OCI-LY1 (cell line): ENCODE measurements around the gene ZEB1.

Experiments used
- H2AFZ ChIP-seq: fragments of 200-600 bp; sonication (generic), shearing (Covaris generic); 2 replicates; pipeline ENCODE4 v1.6.0; 2014; ENCODE audit warnings: antibody characterized with exemption, mild to moderate bottlenecking, low read length
- H3F3A ChIP-seq: fragments of 200-600 bp; sonication (generic), shearing (Covaris generic); 2 replicates; pipeline ENCODE4 v1.6.0; 2014; ENCODE audit warnings: mild to moderate bottlenecking, antibody characterized with exemption, low read length, moderate library complexity; ENCODE audit not compliant: insufficient read depth
- H3K27ac ChIP-seq: fragments of 200-600 bp; sonication (generic); 2 replicates; pipeline ENCODE4 v1.5.1; 2014; ENCODE audit warnings: low read length, mixed run types, mild to moderate bottlenecking, low read depth; ENCODE audit not compliant: poor library complexity, severe bottlenecking
- H3K27me3 ChIP-seq: fragments of 200-600 bp; sonication (generic); 2 replicates; pipeline ENCODE4 v1.6.0; 2014; ENCODE audit warnings: antibody characterized with exemption, mild to moderate bottlenecking, low read length, moderate library complexity; ENCODE audit not compliant: insufficient read depth
- H3K36me3 ChIP-seq: fragments of 200-600 bp; sonication (generic); 2 replicates; pipeline ENCODE4 v1.6.1; 2014; ENCODE audit warnings: mild to moderate bottlenecking, antibody characterized with exemption, low read length, moderate library complexity, mixed read lengths; ENCODE audit not compliant: insufficient read depth
- H3K4me1 ChIP-seq: fragments of 200-600 bp; sonication (generic); 2 replicates; pipeline ENCODE4 v1.5.1; 2014; ENCODE audit warnings: mild to moderate bottlenecking, low read length, moderate library complexity; ENCODE audit not compliant: insufficient read depth, severe bottlenecking
- H3K4me2 ChIP-seq: fragments of 200-600 bp; sonication (generic), shearing (Covaris generic); 2 replicates; pipeline ENCODE4 v1.6.1; 2014; ENCODE audit warnings: low read length
- H3K4me3 ChIP-seq: fragments of 200-600 bp; sonication (generic); 2 replicates; pipeline ENCODE4 v1.5.1; 2014; ENCODE audit warnings: low read length, low read depth, mild to moderate bottlenecking, mixed read lengths; ENCODE audit not compliant: poor library complexity, severe bottlenecking
- H3K79me2 ChIP-seq: fragments of 200-600 bp; shearing (Covaris generic); 2 replicates; pipeline ENCODE4 v1.6.1; 2016; ENCODE audit warnings: mixed run types, low read length, mixed read lengths; ENCODE audit not compliant: insufficient read depth
- H3K9ac ChIP-seq: fragments of 200-600 bp; sonication (generic), shearing (Covaris generic); 2 replicates; pipeline ENCODE4 v1.6.1; 2014; ENCODE audit warnings: mild to moderate bottlenecking, low read length, mixed read lengths
- H3K9me2 ChIP-seq: fragments of 200-600 bp; sonication (generic), shearing (Covaris generic); 2 replicates; pipeline ENCODE4 v1.6.1; 2014; ENCODE audit warnings: low read depth, mild to moderate bottlenecking, low read length, mixed read lengths
- H3K9me3 ChIP-seq: fragments of 200-600 bp; shearing (Covaris generic); 2 replicates; pipeline ENCODE4 v1.6.1; 2014; ENCODE audit warnings: low read length, mixed read lengths
- H4K20me1 ChIP-seq: fragments of 200-600 bp; sonication (generic), shearing (Covaris generic); 2 replicates; pipeline ENCODE4 v1.6.0; 2016; ENCODE audit warnings: mild to moderate bottlenecking, low read length; ENCODE audit not compliant: insufficient read depth
- CTCF ChIP-seq: fragments of 200-600 bp; sonication (generic), shearing (Covaris generic); IDR thresholded peaks from 2 replicates; pipeline ENCODE4 v1.5.1; 2017; ENCODE audit warnings: mild to moderate bottlenecking, antibody characterized with exemption, low read length, moderate library complexity, mixed read lengths
- EZH2 ChIP-seq: fragments of 200-600 bp; sonication (generic), shearing (Covaris generic); IDR thresholded peaks from 2 replicates; pipeline ENCODE4 v1.8.0; 2017; ENCODE audit warnings: borderline replicate concordance, mixed run types, mild to moderate bottlenecking, antibody characterized with exemption, low read length, moderate library complexity, mixed read lengths

The ZEB1 gene

GRCh38 chr10:31317171-31317570 lies 1.8 kb upstream of the ZEB1 start:
- TF ChIP-seq EZH2: no peak
- TF ChIP-seq CTCF: no peak
- Histone ChIP-seq H3K9me2 (no peaks in the 10 kb centered on the region), H2AFZ (no peak overlapping the region), H4K20me1 (no peaks in the 10 kb centered on the region), H3K4me3 (no peak overlapping the region), H3K4me2 (peak overlapping the region; percentile 78; the same call in 1 of the 2 replicates), H3K9me3 (no peaks in the 10 kb centered on the region), H3K79me2 (peaks cover 23% of the 10 kb centered on the region), H3K4me1 (peaks cover 27% of the 10 kb centered on the region), H3F3A (no peaks in the 10 kb centered on the region), H3K36me3 (no peaks in the 10 kb centered on the region), H3K27me3 (no peaks in the 10 kb centered on the region), H3K9ac (no peak overlapping the region), H3K27ac (no peak overlapping the region)

DNA sequence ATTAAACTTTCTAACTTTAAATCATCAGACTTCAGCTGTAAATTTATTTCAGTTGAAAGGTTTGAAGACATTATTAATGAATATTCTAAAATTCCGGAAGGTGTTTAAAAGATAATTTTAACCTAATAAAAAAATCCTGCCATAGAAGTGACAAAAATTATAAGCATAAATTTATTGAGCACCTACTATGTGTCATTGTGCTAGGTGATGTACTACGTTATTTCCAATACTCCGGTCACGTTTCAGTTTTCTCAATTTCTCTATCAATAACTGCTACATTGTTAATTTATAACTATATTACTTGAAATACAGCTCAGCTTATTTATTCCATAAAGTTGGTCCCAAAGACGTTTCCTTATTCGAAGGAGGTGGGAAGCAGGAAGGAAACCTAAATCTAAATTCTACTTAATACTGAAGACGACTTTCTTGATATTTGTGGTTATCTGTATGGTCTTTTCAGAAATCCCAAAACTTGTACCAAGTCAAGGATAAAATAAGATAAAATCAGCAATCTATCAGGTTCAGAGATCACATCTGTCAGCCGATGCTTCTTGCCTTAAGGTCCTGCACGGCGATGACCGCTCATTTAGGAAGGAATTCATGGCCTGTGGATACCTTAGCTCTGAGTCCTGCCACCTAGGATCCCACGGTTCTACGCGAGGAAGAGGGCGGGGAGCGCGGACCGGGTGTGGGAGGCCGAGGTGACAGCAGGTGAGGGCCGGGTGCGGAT lies 1.2 kb upstream of the ZEB1 start:
- Histone ChIP-seq H3K36me3 (no peaks in the 10 kb centered on the region), H2AFZ (no peak overlapping the region), H3K9me2 (no peaks in the 10 kb centered on the region), H3K9ac (peak overlapping the region; percentile 91), H4K20me1 (no peaks in the 10 kb centered on the region), H3K27me3 (no peaks in the 10 kb centered on the region), H3K9me3 (no peaks in the 10 kb centered on the region), H3K4me2 (peak overlapping the region; percentile 78), H3K79me2 (peaks cover 29% of the 10 kb centered on the region), H3K4me3 (peak overlapping the region; percentile 91), H3K4me1 (peaks cover 33% of the 10 kb centered on the region), H3F3A (no peaks in the 10 kb centered on the region), H3K27ac (peak overlapping the region; percentile 80)
- TF ChIP-seq CTCF (no peak), EZH2 (no peak)

- Histone ChIP-seq H3K9ac (peak overlapping the region; percentile 91), H3K4me1 (peaks cover 39% of the 10 kb centered on the region), H3K27me3 (no peaks in the 10 kb centered on the region), H3F3A (no peaks in the 10 kb centered on the region), H4K20me1 (no peaks in the 10 kb centered on the region), H3K79me2 (peaks cover 35% of the 10 kb centered on the region), H3K9me2 (no peaks in the 10 kb centered on the region), H3K36me3 (no peaks in the 10 kb centered on the region), H3K4me2 (peak overlapping the region; percentile 78), H3K27ac (peak overlapping the region; percentile 80), H3K9me3 (no peaks in the 10 kb centered on the region), H3K4me3 (peak overlapping the region; percentile 91), H2AFZ (no peak overlapping the region)
- TF ChIP-seq EZH2 (no peak), CTCF (no peak)
Observed at GRCh38 chr10:31318382-31318853, 598 bp upstream of the ZEB1 start.
